IMR-90 (cell line): ENCODE measurements around the gene S100A12. TPM values are rescaled to one million over a fixed set of nuclear protein-coding genes. Genes with fewer than 3 reads are reported as not detected.

Source experiments
- ATAC-seq: fragments of 200-7000 bp; cut with Tn5 transposase; 2 replicates; pipeline ENCODE4 v1.9.1; 2020; ENCODE audit warnings: low read depth, mild to moderate bottlenecking, moderate library complexity
- BruUV-seq: library from RNA; stranded (reverse); fragments of 400-500 nt; replicated peaks from 2 replicates; lab custom pipeline; 2021; lab: Mats Ljungman, UMichigan
- CTCF ChIA-PET: fragments of 300-600 bp; formaldehyde crosslinking; extraction: SDS; loops from one replicate; lab custom pipeline; 2021; ENCODE audit warnings: antibody characterized with exemption; lab: Yijun Ruan, JAX
- POLR2A ChIA-PET: fragments of 300-600 bp; sonication (Branson Sonifier 250); formaldehyde crosslinking; loops from one replicate; lab custom pipeline; 2022; ENCODE audit warnings: antibody characterized with exemption; ENCODE audit not compliant: unreplicated experiment; lab: Charles Lee
- DNase-seq: peaks from one replicate; pipeline ENCODE4 v3.0.0; 2013
- H2AFZ ChIP-seq: replicated peaks from 2 replicates; pipeline ENCODE3; 2013; ENCODE audit warnings: low read length, mild to moderate bottlenecking; ENCODE audit not compliant: poor library complexity
- H2AK5ac ChIP-seq: 2 replicates; pipeline ENCODE4 v1.6.1; 2013; ENCODE audit warnings: low read depth, low read length, inconsistent platforms
- H2AK9ac ChIP-seq: replicated peaks from 2 replicates; pipeline ENCODE3; 2013; ENCODE audit warnings: mild to moderate bottlenecking, low read depth, low read length, moderate library complexity; ENCODE audit not compliant: poor library complexity
- H2BK120ac ChIP-seq: 2 replicates; pipeline ENCODE4 v1.6.1; 2013; ENCODE audit warnings: low read depth, low read length, inconsistent platforms
- H2BK15ac ChIP-seq: 3 replicates; pipeline ENCODE4 v1.6.1; 2013; ENCODE audit warnings: low read depth, low read length, inconsistent platforms
- H2BK20ac ChIP-seq: 2 replicates; pipeline ENCODE4 v1.6.1; 2013; ENCODE audit warnings: low read depth, mild to moderate bottlenecking, inconsistent platforms, low read length, moderate library complexity
- H2BK5ac ChIP-seq: 2 replicates; pipeline ENCODE4 v1.6.1; 2013; ENCODE audit warnings: mild to moderate bottlenecking, low read depth, low read length, inconsistent platforms; ENCODE audit not compliant: poor library complexity, severe bottlenecking
- H3K14ac ChIP-seq: replicated peaks from 2 replicates; pipeline ENCODE4 v1.6.1; 2013; ENCODE audit warnings: low read depth, low read length, inconsistent platforms
- H3K18ac ChIP-seq: 2 replicates; pipeline ENCODE4 v1.6.1; 2013; ENCODE audit warnings: low read depth, low read length, control low read depth
- H3K23ac ChIP-seq: 2 replicates; pipeline ENCODE4 v1.6.1; 2013; ENCODE audit warnings: low read depth, low read length, inconsistent platforms
- H3K27ac ChIP-seq: 2 replicates; pipeline ENCODE4 v1.5.1; 2013; ENCODE audit warnings: mild to moderate bottlenecking, control low read depth, low read length; ENCODE audit not compliant: insufficient read depth
- H3K27me3 ChIP-seq: 2 replicates; pipeline ENCODE4 v1.6.1; 2013; ENCODE audit warnings: low read length; ENCODE audit not compliant: control insufficient read depth, insufficient read depth
- H3K36me3 ChIP-seq: 2 replicates; pipeline ENCODE4 v1.6.1; 2013; ENCODE audit warnings: low read length, mixed read lengths; ENCODE audit not compliant: control insufficient read depth, insufficient read depth
- H3K4ac ChIP-seq: 2 replicates; pipeline ENCODE4 v1.6.1; 2013; ENCODE audit warnings: low read depth, low read length, inconsistent platforms
- H3K4me1 ChIP-seq: 2 replicates; pipeline ENCODE4 v1.6.1; 2013; ENCODE audit warnings: low read length, mixed read lengths; ENCODE audit not compliant: control insufficient read depth, insufficient read depth
- H3K4me2 ChIP-seq: 2 replicates; pipeline ENCODE4 v1.6.1; 2013; ENCODE audit warnings: low read depth, mild to moderate bottlenecking, control low read depth, low read length, moderate library complexity
- H3K4me3 ChIP-seq: 2 replicates; pipeline ENCODE4 v1.5.1; 2013; ENCODE audit warnings: low read depth, mild to moderate bottlenecking, control low read depth, low read length, moderate library complexity; ENCODE audit not compliant: insufficient read depth
- H3K56ac ChIP-seq: 2 replicates; pipeline ENCODE4 v1.6.1; 2013; ENCODE audit warnings: low read length, inconsistent platforms; ENCODE audit not compliant: insufficient read depth; ENCODE audit errors: extremely low read depth
- H3K79me1 ChIP-seq, 2 experiments: 2 replicates each; pipeline ENCODE4 v1.6.1; 2013; ENCODE audit warnings: low read length in 2 of 2, inconsistent platforms in 1 of 2, low read depth in 1 of 2
- H3K9ac ChIP-seq: 2 replicates; pipeline ENCODE4 v1.6.1; 2013; ENCODE audit warnings: low read depth, low read length, control low read depth
- H3K9me1 ChIP-seq: 2 replicates; pipeline ENCODE4 v1.6.1; 2013; ENCODE audit warnings: low read length, inconsistent platforms; ENCODE audit not compliant: insufficient read depth
- H3K9me3 ChIP-seq: 2 replicates; pipeline ENCODE4 v1.6.1; 2013; ENCODE audit warnings: low read length; ENCODE audit not compliant: control insufficient read depth, insufficient read depth
- H4K20me1 ChIP-seq: 2 replicates; pipeline ENCODE4 v1.6.1; 2013; ENCODE audit warnings: low read length, inconsistent platforms; ENCODE audit not compliant: insufficient read depth
- H4K5ac ChIP-seq: 2 replicates; pipeline ENCODE4 v1.6.1; 2013; ENCODE audit warnings: mild to moderate bottlenecking, low read depth, low read length, control low read depth
- H4K8ac ChIP-seq, 2 experiments: 2 replicates each; pipeline ENCODE4 v1.6.1; 2013; ENCODE audit warnings: low read depth in 2 of 2, low read length in 2 of 2, control low read depth in 1 of 2, inconsistent platforms in 1 of 2
- H4K91ac ChIP-seq: 2 replicates; pipeline ENCODE4 v1.6.1; 2013; ENCODE audit warnings: low read depth, low read length, inconsistent platforms; ENCODE audit not compliant: insufficient read depth
- BHLHE40 ChIP-seq: fragments of 150-350 bp; IDR thresholded peaks from 2 replicates; pipeline ENCODE4 v1.6.1; 2016; ENCODE audit warnings: mild to moderate bottlenecking, low read depth, low read length
- CEBPB ChIP-seq: IDR thresholded peaks from 2 replicates; pipeline ENCODE4 v1.6.1; 2012; ENCODE audit warnings: low read depth, low read length, improper control_type of control experiment
- CTCF ChIP-seq: conservative IDR thresholded peaks from 2 replicates; pipeline ENCODE4 v1.5.1; 2012; ENCODE audit warnings: mild to moderate bottlenecking, low read depth, low read length, improper control_type of control experiment
- FOS ChIP-seq: fragments of 150-350 bp; IDR thresholded peaks from 2 replicates; pipeline ENCODE4 v1.6.1; 2016; ENCODE audit warnings: low read depth, low read length
- MAFK ChIP-seq: IDR thresholded peaks from 2 replicates; pipeline ENCODE4 v1.6.1; 2012; ENCODE audit warnings: low read depth, low read length, improper control_type of control experiment
- MAZ ChIP-seq: IDR thresholded peaks from 2 replicates; pipeline ENCODE4 v1.6.1; 2012; ENCODE audit warnings: low read depth, mild to moderate bottlenecking, low read length, improper control_type of control experiment, moderate library complexity, borderline replicate concordance
- MXI1 ChIP-seq: IDR thresholded peaks from 2 replicates; pipeline ENCODE4 v1.6.1; 2012; ENCODE audit warnings: low read depth, mild to moderate bottlenecking, low read length, moderate library complexity, borderline replicate concordance
- POLR2A ChIP-seq: IDR thresholded peaks from 2 replicates; pipeline ENCODE4 v1.6.1; 2012; ENCODE audit warnings: mild to moderate bottlenecking, low read depth, low read length
- RAD21 ChIP-seq: IDR thresholded peaks from 2 replicates; pipeline ENCODE4 v1.6.1; 2012; ENCODE audit warnings: low read length, improper control_type of control experiment
- RCOR1 ChIP-seq: IDR thresholded peaks from 2 replicates; pipeline ENCODE4 v1.6.1; 2012; ENCODE audit warnings: mild to moderate bottlenecking, low read length, improper control_type of control experiment; ENCODE audit not compliant: insufficient replicate concordance
- RFX5 ChIP-seq: IDR thresholded peaks from 2 replicates; pipeline ENCODE4 v1.8.0; 2012; ENCODE audit warnings: low read depth, mild to moderate bottlenecking, low read length, moderate library complexity
- WGBS, 2 experiments: methylation state at CpG; one replicate each; pipeline versions ENCODE4 v1.1.5 to v1.1.7; 2013; ENCODE audit warnings: missing lambda C conversion rate in 2 of 2; ENCODE audit not compliant: insufficient read length in 1 of 2; ENCODE audit errors: extremely low coverage in 2 of 2; 5-methylcytosine and 5-hydroxymethylcytosine counted together
- dilution Hi-C: fragments of 300-500 bp; cut with HindIII; formaldehyde crosslinking; loops from one replicate; pipeline ENCODE4 v1.14.3; 2018; ENCODE audit warnings: low sequenced_read_pairs; ENCODE audit not compliant: unreplicated experiment
- in situ Hi-C: fragments of 300-500 bp; cut with MboI; formaldehyde crosslinking; loops from 3 replicates; pipeline ENCODE4 v1.14.3; 2019; ENCODE audit warnings: low sequenced_read_pairs, inconsistent platforms, mixed read lengths
- intact Hi-C: fragments of 100-400 bp; cut with micrococcal nuclease; formaldehyde crosslinking; loops from 2 replicates; pipeline ENCODE4 v1.10.0; 2022
- polyA plus RNA-seq, 3 experiments: library from polyadenylated mRNA; depleted of rRNA; stranded (reverse); fragments of >200 nt; gene quantifications; 2 replicates each; pipeline ENCODE4 v1.2.3, GENCODE V29; 2012; ENCODE audit warnings: low replicate concordance in 1 of 3
- total RNA-seq: library from RNA; depleted of rRNA; stranded (reverse); fragments of >200 nt; gene quantifications from 2 replicates; pipeline ENCODE4 v1.2.3, GENCODE V29; 2012
- TF ChIP-seq, protein P1 (sequence below): fragments of 150-350 bp; IDR thresholded peaks from 2 replicates; pipeline ENCODE4 v1.6.1; 2017; ENCODE audit warnings: mild to moderate bottlenecking, antibody characterized with exemption, low read length, low read depth

Gene S100A12
- total and polyA plus RNA-seq, 2 of the 4 experiments (the other 2 are of a cell fraction): not detected

- whole genome bisulfite sequencing, 2 experiments: 66% methylated on average over 4 of the region's 7 CpGs; no CpG with 5 or more reads in 1 of the 2 experiments
- no peaks in the 10 kb centered on the region for H3K79me1 ChIP-seq
- no peak overlapping the region for H4K5ac ChIP-seq
- no peak overlapping the region for H3K18ac ChIP-seq
- H2AK5ac ChIP-seq: no peak overlapping the region
- BruUV-seq: no TSS peak
- no peak overlapping the region for H2AFZ ChIP-seq
- no peaks in the 10 kb centered on the region for H3K9me3 ChIP-seq
- no peak overlapping the region for H2BK5ac ChIP-seq
- no peak overlapping the region for H2BK15ac ChIP-seq
- H4K91ac ChIP-seq: no peak overlapping the region
- no peak overlapping the region for H3K23ac ChIP-seq
- no peaks in the 10 kb centered on the region for H3K9me1 ChIP-seq
- peaks cover 4% of the 10 kb centered on the region; the same call in 1 of the 2 replicates for H3K27me3 ChIP-seq
- CTCF ChIA-PET: no interaction called here
- ATAC-seq (no peak), DNase-seq (no peak)
- no peaks in the 10 kb centered on the region for H3K36me3 ChIP-seq
- H4K8ac ChIP-seq: no peak overlapping the region
- intact Hi-C loops (no loop called here), dilution Hi-C loops (no loop called here), in situ Hi-C loops (no loop called here)
- H3K4me1 ChIP-seq: no peaks in the 10 kb centered on the region
- H3K4ac ChIP-seq: no peak overlapping the region
- H3K4me3 ChIP-seq: no peak overlapping the region
- POLR2A ChIA-PET: no interaction called here
- H3K56ac ChIP-seq: no peak overlapping the region
- H3K14ac ChIP-seq: no peak overlapping the region
- no peak overlapping the region for H3K4me2 ChIP-seq
- TF ChIP-seq CEBPB (no peak), MXI1 (no peak), RCOR1 (no peak), POLR2A (no peak), MAZ (no peak), RAD21 (no peak), FOS (no peak), MAFK (no peak), RFX5 (no peak), BHLHE40 (no peak), CTCF (no peak)
- TF ChIP-seq, protein P1, sequence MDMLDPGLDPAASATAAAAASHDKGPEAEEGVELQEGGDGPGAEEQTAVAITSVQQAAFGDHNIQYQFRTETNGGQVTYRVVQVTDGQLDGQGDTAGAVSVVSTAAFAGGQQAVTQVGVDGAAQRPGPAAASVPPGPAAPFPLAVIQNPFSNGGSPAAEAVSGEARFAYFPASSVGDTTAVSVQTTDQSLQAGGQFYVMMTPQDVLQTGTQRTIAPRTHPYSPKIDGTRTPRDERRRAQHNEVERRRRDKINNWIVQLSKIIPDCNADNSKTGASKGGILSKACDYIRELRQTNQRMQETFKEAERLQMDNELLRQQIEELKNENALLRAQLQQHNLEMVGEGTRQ: no peak
- no peak overlapping the region for H3K9ac ChIP-seq
- H4K20me1 ChIP-seq: no peaks in the 10 kb centered on the region
- H2BK120ac ChIP-seq: no peak overlapping the region
- H2AK9ac ChIP-seq: no peak overlapping the region
- H3K27ac ChIP-seq: no peak overlapping the region
- H2BK20ac ChIP-seq: no peak overlapping the region
These were observed 27.6 kb downstream of the S100A12 start for GRCh38 chr1:153347856-153348255.
